ENCODE measurements around the gene ATP6V0D1.

The ATP6V0D1 gene

GRCh38 chr16:67454852-67455251 lies 26.1 kb downstream of the ATP6V0D1 start:
- CTCF ChIA-PET: interaction anchor here (0.9 to 2.5 kb wide), 7 partner anchors 9 to 66 kb away, joined by 3 to 10 read pairs (median 4); partner anchors contain the start of gene ATP6V0D1

GRCh38 chr16:67454104-67454503 lies 26.9 kb downstream of the ATP6V0D1 start:
- DNase-seq (ENCODE audit: extremely low spot score): no peak
- ChIA-PET CTCF (interaction anchor here (1.2 to 3.2 kb wide), 4 partner anchors 8 to 193 kb away, joined by 3 to 13 read pairs (median 5); no protein-coding TSS in a partner anchor), POLR2A (no interaction called here)
- TF ChIP-seq CTCF (IDR thresholded peaks at IDR 0.05; ENCODE audit: control extremely low read depth, extremely low read depth, low read depth, missing control alignments): no peak

More at GRCh38 chr16:67454852-67455251, 26.1 kb downstream of the ATP6V0D1 start:
- POLR2A ChIA-PET: no interaction called here
- DNase-seq (ENCODE audit: extremely low spot score): no peak
- no peak for TF ChIP-seq CTCF (IDR thresholded peaks at IDR 0.05; ENCODE audit: control extremely low read depth, extremely low read depth, low read depth, missing control alignments)

- TF ChIP-seq CTCF (IDR thresholded peaks at IDR 0.05; ENCODE audit: control extremely low read depth, extremely low read depth, low read depth, missing control alignments): no peak
- ChIA-PET POLR2A (no interaction called here), CTCF (interaction anchor here (1.4 to 3.2 kb wide), 5 partner anchors 14 to 191 kb away, joined by 3 to 13 read pairs (median 4); no protein-coding TSS in a partner anchor)
- no peak for DNase-seq (ENCODE audit: extremely low spot score)
Measured at GRCh38 chr16:67451704-67452435, 29.1 kb downstream of the ATP6V0D1 start.

- no peak for DNase-seq (ENCODE audit: extremely low spot score)
- ChIA-PET CTCF (interaction anchor here (1.4 to 3.2 kb wide), 7 partner anchors 15 to 190 kb away, joined by 3 to 15 read pairs (median 4); no protein-coding TSS in a partner anchor), POLR2A (no interaction called here)
- no peak for TF ChIP-seq CTCF (IDR thresholded peaks at IDR 0.05; ENCODE audit: control extremely low read depth, extremely low read depth, low read depth, missing control alignments)
Measured at GRCh38 chr16:67451061-67451703, 29.8 kb downstream of the ATP6V0D1 start.

GRCh38 chr16:67449739-67450138 lies 31.2 kb downstream of the ATP6V0D1 start:
- ChIA-PET CTCF (interaction anchor here (1.1 to 1.8 kb wide), 7 partner anchors 9 to 50 kb away, joined by 3 to 15 read pairs (median 7); no protein-coding TSS in a partner anchor), POLR2A (no interaction called here)
- DNase-seq (ENCODE audit: extremely low spot score): no peak
- no peak for TF ChIP-seq CTCF (IDR thresholded peaks at IDR 0.05; ENCODE audit: control extremely low read depth, extremely low read depth, low read depth, missing control alignments)

- ChIA-PET POLR2A (no interaction called here), CTCF (interaction anchor here (1.4 to 1.9 kb wide), 5 partner anchors 8 to 189 kb away, joined by 5 to 15 read pairs (median 7); no protein-coding TSS in a partner anchor)
- no peak for TF ChIP-seq CTCF (IDR thresholded peaks at IDR 0.05; ENCODE audit: control extremely low read depth, extremely low read depth, low read depth, missing control alignments)
- no peak for DNase-seq (ENCODE audit: extremely low spot score)
Measured at GRCh38 chr16:67449336-67449735, 31.6 kb downstream of the ATP6V0D1 start.
